Astrocyte (in vitro differentiated cells and primary cell): ENCODE results near the gene CREBL2.

Experiments used
- EZH2 ChIP-seq: IDR thresholded peaks from 2 replicates; pipeline ENCODE4 v1.6.1; 2012; ENCODE audit warnings: mild to moderate bottlenecking, low read length, inconsistent platforms; ENCODE audit not compliant: insufficient read depth
- TF ChIP-seq, protein P1 (sequence below): IDR thresholded peaks from 2 replicates; pipeline ENCODE4 v1.5.1; 2011; ENCODE audit warnings: low read depth, mild to moderate bottlenecking, inconsistent platforms, low read length, moderate library complexity; ENCODE audit not compliant: insufficient read depth

DNA sequence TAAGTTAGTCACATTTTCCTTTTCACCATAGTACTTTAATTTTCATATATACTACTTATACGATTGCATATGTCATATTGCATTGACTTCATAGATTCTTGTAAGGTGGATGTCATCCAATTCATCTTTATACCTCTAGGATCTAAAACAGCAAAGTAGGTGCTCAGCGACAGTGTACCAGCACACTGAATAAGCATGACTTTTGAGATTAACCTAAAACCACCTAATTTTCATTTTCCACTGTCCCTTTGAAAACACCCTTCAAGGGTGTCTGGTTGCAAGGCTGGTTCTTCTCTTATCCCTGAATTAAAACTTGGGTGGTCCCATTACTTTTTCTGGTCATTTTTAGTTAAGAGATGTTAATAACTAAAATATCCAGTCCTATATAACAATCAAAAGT lies 79.9 kb downstream of the CREBL2 start:
- TF ChIP-seq, protein P1, sequence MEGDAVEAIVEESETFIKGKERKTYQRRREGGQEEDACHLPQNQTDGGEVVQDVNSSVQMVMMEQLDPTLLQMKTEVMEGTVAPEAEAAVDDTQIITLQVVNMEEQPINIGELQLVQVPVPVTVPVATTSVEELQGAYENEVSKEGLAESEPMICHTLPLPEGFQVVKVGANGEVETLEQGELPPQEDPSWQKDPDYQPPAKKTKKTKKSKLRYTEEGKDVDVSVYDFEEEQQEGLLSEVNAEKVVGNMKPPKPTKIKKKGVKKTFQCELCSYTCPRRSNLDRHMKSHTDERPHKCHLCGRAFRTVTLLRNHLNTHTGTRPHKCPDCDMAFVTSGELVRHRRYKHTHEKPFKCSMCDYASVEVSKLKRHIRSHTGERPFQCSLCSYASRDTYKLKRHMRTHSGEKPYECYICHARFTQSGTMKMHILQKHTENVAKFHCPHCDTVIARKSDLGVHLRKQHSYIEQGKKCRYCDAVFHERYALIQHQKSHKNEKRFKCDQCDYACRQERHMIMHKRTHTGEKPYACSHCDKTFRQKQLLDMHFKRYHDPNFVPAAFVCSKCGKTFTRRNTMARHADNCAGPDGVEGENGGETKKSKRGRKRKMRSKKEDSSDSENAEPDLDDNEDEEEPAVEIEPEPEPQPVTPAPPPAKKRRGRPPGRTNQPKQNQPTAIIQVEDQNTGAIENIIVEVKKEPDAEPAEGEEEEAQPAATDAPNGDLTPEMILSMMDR: no peak
- TF ChIP-seq EZH2: no peak
